ENCODE measurements around the gene IGFBP4.

DNA sequence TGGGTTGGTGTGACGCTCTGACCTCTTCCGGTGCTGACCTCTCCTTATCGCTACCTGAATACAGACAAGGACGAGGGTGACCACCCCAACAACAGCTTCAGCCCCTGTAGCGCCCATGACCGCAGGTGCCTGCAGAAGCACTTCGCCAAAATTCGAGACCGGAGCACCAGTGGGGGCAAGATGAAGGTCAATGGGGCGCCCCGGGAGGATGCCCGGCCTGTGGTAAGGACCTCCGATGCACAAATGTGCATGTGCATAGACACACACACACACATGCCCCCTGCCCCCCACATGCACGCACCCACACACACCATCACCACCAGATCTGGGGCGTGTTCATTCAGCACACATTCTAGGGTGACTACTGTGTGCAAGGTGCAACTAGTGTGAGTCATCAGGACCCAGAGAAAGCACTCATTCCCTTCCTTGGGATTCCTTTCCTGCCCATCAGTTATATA lies 9.7 kb downstream of the IGFBP4 start:
- no peak for TF ChIP-seq BRCA1 (IDR thresholded peaks at IDR 0.05; ENCODE audit: low read depth, low read length)
- TF ChIP-seq, protein P1, sequence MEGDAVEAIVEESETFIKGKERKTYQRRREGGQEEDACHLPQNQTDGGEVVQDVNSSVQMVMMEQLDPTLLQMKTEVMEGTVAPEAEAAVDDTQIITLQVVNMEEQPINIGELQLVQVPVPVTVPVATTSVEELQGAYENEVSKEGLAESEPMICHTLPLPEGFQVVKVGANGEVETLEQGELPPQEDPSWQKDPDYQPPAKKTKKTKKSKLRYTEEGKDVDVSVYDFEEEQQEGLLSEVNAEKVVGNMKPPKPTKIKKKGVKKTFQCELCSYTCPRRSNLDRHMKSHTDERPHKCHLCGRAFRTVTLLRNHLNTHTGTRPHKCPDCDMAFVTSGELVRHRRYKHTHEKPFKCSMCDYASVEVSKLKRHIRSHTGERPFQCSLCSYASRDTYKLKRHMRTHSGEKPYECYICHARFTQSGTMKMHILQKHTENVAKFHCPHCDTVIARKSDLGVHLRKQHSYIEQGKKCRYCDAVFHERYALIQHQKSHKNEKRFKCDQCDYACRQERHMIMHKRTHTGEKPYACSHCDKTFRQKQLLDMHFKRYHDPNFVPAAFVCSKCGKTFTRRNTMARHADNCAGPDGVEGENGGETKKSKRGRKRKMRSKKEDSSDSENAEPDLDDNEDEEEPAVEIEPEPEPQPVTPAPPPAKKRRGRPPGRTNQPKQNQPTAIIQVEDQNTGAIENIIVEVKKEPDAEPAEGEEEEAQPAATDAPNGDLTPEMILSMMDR (IDR thresholded peaks at IDR 0.05 in 2 of 3, conservative IDR thresholded peaks at IDR 0.05 in 1 of 3; ENCODE audit: control insufficient read depth in 2 of 3, extremely low read depth in 1 of 3, insufficient read depth in 1 of 3, low read depth in 3 of 3, low read length in 3 of 3): no peak
- TF ChIP-seq, protein P2, sequence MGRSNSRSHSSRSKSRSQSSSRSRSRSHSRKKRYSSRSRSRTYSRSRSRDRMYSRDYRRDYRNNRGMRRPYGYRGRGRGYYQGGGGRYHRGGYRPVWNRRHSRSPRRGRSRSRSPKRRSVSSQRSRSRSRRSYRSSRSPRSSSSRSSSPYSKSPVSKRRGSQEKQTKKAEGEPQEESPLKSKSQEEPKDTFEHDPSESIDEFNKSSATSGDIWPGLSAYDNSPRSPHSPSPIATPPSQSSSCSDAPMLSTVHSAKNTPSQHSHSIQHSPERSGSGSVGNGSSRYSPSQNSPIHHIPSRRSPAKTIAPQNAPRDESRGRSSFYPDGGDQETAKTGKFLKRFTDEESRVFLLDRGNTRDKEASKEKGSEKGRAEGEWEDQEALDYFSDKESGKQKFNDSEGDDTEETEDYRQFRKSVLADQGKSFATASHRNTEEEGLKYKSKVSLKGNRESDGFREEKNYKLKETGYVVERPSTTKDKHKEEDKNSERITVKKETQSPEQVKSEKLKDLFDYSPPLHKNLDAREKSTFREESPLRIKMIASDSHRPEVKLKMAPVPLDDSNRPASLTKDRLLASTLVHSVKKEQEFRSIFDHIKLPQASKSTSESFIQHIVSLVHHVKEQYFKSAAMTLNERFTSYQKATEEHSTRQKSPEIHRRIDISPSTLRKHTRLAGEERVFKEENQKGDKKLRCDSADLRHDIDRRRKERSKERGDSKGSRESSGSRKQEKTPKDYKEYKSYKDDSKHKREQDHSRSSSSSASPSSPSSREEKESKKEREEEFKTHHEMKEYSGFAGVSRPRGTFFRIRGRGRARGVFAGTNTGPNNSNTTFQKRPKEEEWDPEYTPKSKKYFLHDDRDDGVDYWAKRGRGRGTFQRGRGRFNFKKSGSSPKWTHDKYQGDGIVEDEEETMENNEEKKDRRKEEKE (IDR thresholded peaks at IDR 0.05): no peak
- TF ChIP-seq EZH2 (IDR thresholded peaks at IDR 0.05; ENCODE audit: borderline replicate concordance, control insufficient read depth, low read depth, low read length): no peak
- no peak for TF ChIP-seq SP1 (IDR thresholded peaks at IDR 0.05; ENCODE audit: low read depth, low read length)
- TF ChIP-seq ZSCAN29 (IDR thresholded peaks at IDR 0.05): no peak
- TF ChIP-seq POLR2A (IDR thresholded peaks at IDR 0.05; ENCODE audit: low read depth, low read length): no peak
- TF ChIP-seq, protein P3, sequence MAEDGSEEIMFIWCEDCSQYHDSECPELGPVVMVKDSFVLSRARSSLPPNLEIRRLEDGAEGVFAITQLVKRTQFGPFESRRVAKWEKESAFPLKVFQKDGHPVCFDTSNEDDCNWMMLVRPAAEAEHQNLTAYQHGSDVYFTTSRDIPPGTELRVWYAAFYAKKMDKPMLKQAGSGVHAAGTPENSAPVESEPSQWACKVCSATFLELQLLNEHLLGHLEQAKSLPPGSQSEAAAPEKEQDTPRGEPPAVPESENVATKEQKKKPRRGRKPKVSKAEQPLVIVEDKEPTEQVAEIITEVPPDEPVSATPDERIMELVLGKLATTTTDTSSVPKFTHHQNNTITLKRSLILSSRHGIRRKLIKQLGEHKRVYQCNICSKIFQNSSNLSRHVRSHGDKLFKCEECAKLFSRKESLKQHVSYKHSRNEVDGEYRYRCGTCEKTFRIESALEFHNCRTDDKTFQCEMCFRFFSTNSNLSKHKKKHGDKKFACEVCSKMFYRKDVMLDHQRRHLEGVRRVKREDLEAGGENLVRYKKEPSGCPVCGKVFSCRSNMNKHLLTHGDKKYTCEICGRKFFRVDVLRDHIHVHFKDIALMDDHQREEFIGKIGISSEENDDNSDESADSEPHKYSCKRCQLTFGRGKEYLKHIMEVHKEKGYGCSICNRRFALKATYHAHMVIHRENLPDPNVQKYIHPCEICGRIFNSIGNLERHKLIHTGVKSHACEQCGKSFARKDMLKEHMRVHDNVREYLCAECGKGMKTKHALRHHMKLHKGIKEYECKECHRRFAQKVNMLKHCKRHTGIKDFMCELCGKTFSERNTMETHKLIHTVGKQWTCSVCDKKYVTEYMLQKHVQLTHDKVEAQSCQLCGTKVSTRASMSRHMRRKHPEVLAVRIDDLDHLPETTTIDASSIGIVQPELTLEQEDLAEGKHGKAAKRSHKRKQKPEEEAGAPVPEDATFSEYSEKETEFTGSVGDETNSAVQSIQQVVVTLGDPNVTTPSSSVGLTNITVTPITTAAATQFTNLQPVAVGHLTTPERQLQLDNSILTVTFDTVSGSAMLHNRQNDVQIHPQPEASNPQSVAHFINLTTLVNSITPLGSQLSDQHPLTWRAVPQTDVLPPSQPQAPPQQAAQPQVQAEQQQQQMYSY (CRISPR knock-in tag; IDR thresholded peaks at IDR 0.05): no peak
- no peak for TF ChIP-seq MTA2 (IDR thresholded peaks at IDR 0.05; ENCODE audit: low read depth)
- no peak for TF ChIP-seq JUND (IDR thresholded peaks at IDR 0.05; ENCODE audit: low read depth, low read length)
